CD14-positive monocyte (primary cell): ENCODE results near the gene KLHL4. TPM values are rescaled to one million over a fixed set of nuclear protein-coding genes. Genes with fewer than 3 reads are reported as not detected.

Source experiments
- DNase-seq, 3 donors: peaks; one replicate each; pipeline ENCODE4 v3.0.0-alpha.2; 2011 to 2022
- H2AFZ ChIP-seq: 2 replicates; pipeline ENCODE4 v1.6.0; 2012; ENCODE audit warnings: mild to moderate bottlenecking, low read depth, low read length, inconsistent platforms; ENCODE audit not compliant: insufficient read depth, poor library complexity, severe bottlenecking
- H3K27ac ChIP-seq, 2 donors: 1 replicate in 1 of 2; 2 replicates in 1 of 2; pipeline ENCODE4 v1.5.1; 2012 to 2013; ENCODE audit warnings: low read length in 2 of 2, control low read depth in 1 of 2, inconsistent platforms in 1 of 2, low read depth in 1 of 2, mild to moderate bottlenecking in 1 of 2
- H3K27me3 ChIP-seq, 2 donors: one replicate each; pipeline versions ENCODE4 v1.6.0 to v1.6.1; 2011 to 2013; ENCODE audit warnings: low read length in 2 of 2; ENCODE audit not compliant: control insufficient read depth in 2 of 2, insufficient read depth in 2 of 2
- H3K36me3 ChIP-seq, 2 donors: replicated peaks in 1 of 2; 1 replicate in 1 of 2; 2 replicates in 1 of 2; pipeline versions ENCODE4 v1.5.1 to v1.6.1; 2012 to 2013; ENCODE audit warnings: low read length in 2 of 2, control low read depth in 1 of 2, inconsistent platforms in 1 of 2, mild to moderate bottlenecking in 1 of 2; ENCODE audit not compliant: insufficient read depth in 2 of 2, control insufficient read depth in 1 of 2
- H3K4me1 ChIP-seq, 2 donors: 1 replicate in 1 of 2; 2 replicates in 1 of 2; pipeline versions ENCODE4 v1.5.1 to v1.6.1; 2012 to 2013; ENCODE audit warnings: low read length in 2 of 2, control low read depth in 1 of 2, inconsistent platforms in 1 of 2, mild to moderate bottlenecking in 1 of 2, moderate library complexity in 1 of 2; ENCODE audit not compliant: insufficient read depth in 2 of 2, control insufficient read depth in 1 of 2
- H3K4me2 ChIP-seq: replicated peaks from 2 replicates; pipeline ENCODE3; 2012; ENCODE audit warnings: low read length, moderate library complexity, mild to moderate bottlenecking; ENCODE audit not compliant: poor library complexity, severe bottlenecking; ENCODE audit errors: extremely low read depth
- H3K4me3 ChIP-seq, 3 experiments: fragments of 200-600 bp in 1 of 3; sonication (generic) in 1 of 3; replicated peaks in 1 of 3; 1 replicate in 2 of 3; 2 replicates in 1 of 3; pipeline ENCODE4 v1.5.1; 2011 to 2013; ENCODE audit warnings: low read length in 3 of 3, mild to moderate bottlenecking in 3 of 3, control low read depth in 2 of 3, low read depth in 2 of 3, inconsistent platforms in 1 of 3, moderate library complexity in 1 of 3
- H3K79me2 ChIP-seq: 2 replicates; pipeline ENCODE4 v1.6.0; 2012; ENCODE audit warnings: mild to moderate bottlenecking, control low read depth, inconsistent platforms, low read length, moderate library complexity; ENCODE audit not compliant: insufficient read depth
- H3K9ac ChIP-seq: 2 replicates; pipeline ENCODE4 v1.6.0; 2017; ENCODE audit warnings: low read length, mild to moderate bottlenecking; ENCODE audit not compliant: insufficient read depth, poor library complexity, severe bottlenecking
- H3K9me3 ChIP-seq, 2 donors: replicated peaks in 1 of 2; 1 replicate in 1 of 2; 2 replicates in 1 of 2; pipeline versions ENCODE4 v1.5.1 to v1.6.1; 2012 to 2013; ENCODE audit warnings: low read length in 2 of 2, control low read depth in 1 of 2; ENCODE audit not compliant: control insufficient read depth in 1 of 2, insufficient read depth in 1 of 2
- H4K20me1 ChIP-seq: 2 replicates; pipeline ENCODE4 v1.6.0; 2012; ENCODE audit warnings: mild to moderate bottlenecking, low read length, control low read depth, moderate library complexity; ENCODE audit not compliant: insufficient read depth
- H3K27ac Mint-ChIP-seq, 7 donors: one replicate each; pipeline ENCODE4 v1.8.0; 2020; ENCODE audit warnings: mild to moderate bottlenecking in 7 of 7, mixed read lengths in 7 of 7, moderate library complexity in 6 of 7, inconsistent platforms in 2 of 7
- H3K27me3 Mint-ChIP-seq, 3 donors: one replicate each; pipeline ENCODE4 v1.8.0; 2021 to 2022; ENCODE audit warnings: low read depth in 3 of 3, mild to moderate bottlenecking in 3 of 3, mixed read lengths in 3 of 3, moderate library complexity in 3 of 3, inconsistent platforms in 1 of 3
- H3K36me3 Mint-ChIP-seq, 2 donors: one replicate each; pipeline ENCODE4 v1.8.0; 2020; ENCODE audit warnings: mixed read lengths in 2 of 2, inconsistent platforms in 1 of 2, mild to moderate bottlenecking in 1 of 2
- H3K4me1 Mint-ChIP-seq: one replicate; pipeline ENCODE4 v1.8.0; 2020; ENCODE audit warnings: mild to moderate bottlenecking, mixed read lengths
- H3K4me3 Mint-ChIP-seq, 2 donors: one replicate each; pipeline ENCODE4 v1.8.0; 2020; ENCODE audit warnings: mild to moderate bottlenecking in 2 of 2, mixed read lengths in 2 of 2, moderate library complexity in 1 of 2
- H3K9me3 Mint-ChIP-seq, 7 donors: one replicate each; pipeline ENCODE4 v1.8.0; 2020 to 2022; ENCODE audit warnings: mixed read lengths in 7 of 7, mild to moderate bottlenecking in 6 of 7, moderate library complexity in 6 of 7, inconsistent platforms in 2 of 7
- CTCF ChIP-seq: fragments of 200-600 bp; IDR thresholded peaks from one replicate; pipeline ENCODE4 v1.8.0; 2022; ENCODE audit warnings: antibody characterized with exemption, mild to moderate bottlenecking
- WGBS: methylation state at CpG from one replicate; pipeline ENCODE4 v1.1.5; 2013; ENCODE audit warnings: missing lambda C conversion rate; ENCODE audit not compliant: insufficient coverage; 5-methylcytosine and 5-hydroxymethylcytosine counted together
- intact Hi-C, 2 donors: fragments of 100-400 bp; cut with micrococcal nuclease; formaldehyde crosslinking; loops; one replicate each; pipeline versions ENCODE4 v1.15.0 to v1.15.1; 2023
- polyA plus RNA-seq, 3 donors: library from polyadenylated mRNA; depleted of rRNA in 1 of 3; unstranded in 2 of 3; stranded (reverse) in 1 of 3; fragments of 300-500 nt in 2 of 3; fragments of >200 nt in 1 of 3; fragmentation: Illumina TruSeq in 2 of 3; gene quantifications; 1 replicate in 2 of 3; 2 replicates in 1 of 3; pipeline ENCODE4 v1.2.3, GENCODE V29; 2012 to 2021

The KLHL4 gene
- polyA plus RNA-seq, 3 donors, result not detected

GRCh38 chrX:87516717-87517121 lies 883 bp upstream of the KLHL4 start:
- Histone ChIP-seq H3K79me2 (no peaks in the 10 kb centered on the region), H3K4me2 (no peak overlapping the region), H3K36me3 (no peaks in the 10 kb centered on the region), H3K9ac (no peak overlapping the region), H3K4me3 (no peak overlapping the region), H3K27ac (no peak overlapping the region), H3K9me3 (no peaks in the 10 kb centered on the region), H3K27me3 (no peaks in the 10 kb centered on the region), H3K4me1 (no peaks in the 10 kb centered on the region), H2AFZ (no peak overlapping the region), H4K20me1 (no peaks in the 10 kb centered on the region)
- intact Hi-C loops, result no loop called here
- no peak overlapping the region for H3K4me3 Mint-ChIP-seq
- DNase-seq, result no peak
- peaks cover 0 to 2% (median 1%) of the 10 kb centered on the region in 3 donors for H3K27me3 Mint-ChIP-seq
- H3K4me1 Mint-ChIP-seq, result no peaks in the 10 kb centered on the region
- H3K36me3 Mint-ChIP-seq, result no peaks in the 10 kb centered on the region
- H3K27ac Mint-ChIP-seq, result no peak overlapping the region
- H3K9me3 Mint-ChIP-seq, result no peaks in the 10 kb centered on the region
- TF ChIP-seq CTCF, result no peak

GRCh38 chrX:87518504-87518903 lies 902 bp downstream of the KLHL4 start:
- Histone ChIP-seq H4K20me1 (no peaks in the 10 kb centered on the region), H2AFZ (no peak overlapping the region), H3K36me3 (no peaks in the 10 kb centered on the region), H3K9ac (no peak overlapping the region), H3K9me3 (no peaks in the 10 kb centered on the region), H3K27me3 (no peaks in the 10 kb centered on the region), H3K27ac (no peak overlapping the region), H3K4me3 (no peak overlapping the region), H3K79me2 (no peaks in the 10 kb centered on the region), H3K4me1 (no peaks in the 10 kb centered on the region), H3K4me2 (no peak overlapping the region)
- peaks cover 0 to 2% (median 1%) of the 10 kb centered on the region in 3 donors for H3K27me3 Mint-ChIP-seq
- intact Hi-C loops, result no loop called here
- H3K36me3 Mint-ChIP-seq, result no peaks in the 10 kb centered on the region
- TF ChIP-seq CTCF, result no peak
- no peaks in the 10 kb centered on the region for H3K9me3 Mint-ChIP-seq
- no peaks in the 10 kb centered on the region for H3K4me1 Mint-ChIP-seq
- no peak for DNase-seq
- no CpG with 5 or more reads among the region's 6 CpGs for whole genome bisulfite sequencing
- no peak overlapping the region for H3K4me3 Mint-ChIP-seq
- no peak overlapping the region for H3K27ac Mint-ChIP-seq
